ENCODE results near the gene KDM4C. TPM values are rescaled to one million over a fixed set of nuclear protein-coding genes. Genes with fewer than 3 reads are reported as not detected.

The KDM4C gene
- total and polyA plus RNA-seq, 12 donors, result 6.1 to 18.2 (median 14.6) TPM

GRCh38 chr9:7209016-7209715 lies 451.4 kb downstream of the KDM4C start:
- no peaks in the 10 kb centered on the region for H3K4me1 ChIP-seq
- no peak overlapping the region for H3K4me3 ChIP-seq
- ATAC-seq, result no peak

DNA sequence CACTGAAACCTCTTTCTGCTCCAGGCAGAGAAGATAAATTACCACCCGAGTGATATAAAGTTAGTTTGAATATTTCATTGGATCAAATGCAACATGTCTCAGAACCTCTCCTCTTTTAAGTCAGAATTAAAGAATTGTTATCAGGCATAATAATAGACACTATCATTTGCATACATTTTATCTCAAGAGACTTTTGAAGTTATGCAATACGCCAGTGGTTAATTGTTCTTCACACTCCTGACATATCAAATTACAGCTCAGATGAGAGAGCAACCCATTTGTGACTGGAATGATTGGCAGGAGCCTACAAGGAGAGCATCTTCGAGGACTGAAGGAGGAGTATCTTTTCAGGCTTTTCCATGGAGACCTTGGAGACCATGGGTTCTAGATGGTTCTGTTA lies 452.2 kb downstream of the KDM4C start:
- Histone ChIP-seq H3K36me3 (no peaks in the 10 kb centered on the region), H3K9me3 (no peaks in the 10 kb centered on the region), H3K4me1 (no peaks in the 10 kb centered on the region), H3K27ac (no peak overlapping the region), H3K27me3 (peaks cover 0 to 6% (median 0%) of the 10 kb centered on the region in 7 donors), H3K4me3 (no peak overlapping the region)
- TF ChIP-seq, protein P1, sequence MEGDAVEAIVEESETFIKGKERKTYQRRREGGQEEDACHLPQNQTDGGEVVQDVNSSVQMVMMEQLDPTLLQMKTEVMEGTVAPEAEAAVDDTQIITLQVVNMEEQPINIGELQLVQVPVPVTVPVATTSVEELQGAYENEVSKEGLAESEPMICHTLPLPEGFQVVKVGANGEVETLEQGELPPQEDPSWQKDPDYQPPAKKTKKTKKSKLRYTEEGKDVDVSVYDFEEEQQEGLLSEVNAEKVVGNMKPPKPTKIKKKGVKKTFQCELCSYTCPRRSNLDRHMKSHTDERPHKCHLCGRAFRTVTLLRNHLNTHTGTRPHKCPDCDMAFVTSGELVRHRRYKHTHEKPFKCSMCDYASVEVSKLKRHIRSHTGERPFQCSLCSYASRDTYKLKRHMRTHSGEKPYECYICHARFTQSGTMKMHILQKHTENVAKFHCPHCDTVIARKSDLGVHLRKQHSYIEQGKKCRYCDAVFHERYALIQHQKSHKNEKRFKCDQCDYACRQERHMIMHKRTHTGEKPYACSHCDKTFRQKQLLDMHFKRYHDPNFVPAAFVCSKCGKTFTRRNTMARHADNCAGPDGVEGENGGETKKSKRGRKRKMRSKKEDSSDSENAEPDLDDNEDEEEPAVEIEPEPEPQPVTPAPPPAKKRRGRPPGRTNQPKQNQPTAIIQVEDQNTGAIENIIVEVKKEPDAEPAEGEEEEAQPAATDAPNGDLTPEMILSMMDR (IDR thresholded peaks at IDR 0.05), result no peak
- intact Hi-C loops (cut with DNase I), result loop anchor here in 1 of 10 donors (10.0 kb wide), 1 partner anchor 745 kb away; no protein-coding TSS in a partner anchor
- no peak for ATAC-seq
- no peak for DNase-seq
- 75 to 78% methylated on average over 3 of the region's 3 CpGs for WGBS, 2 donors

More at GRCh38 chr9:7209016-7209715, 451.4 kb downstream of the KDM4C start:
- H3K27ac ChIP-seq, result no peak overlapping the region
- no peaks in the 10 kb centered on the region for H3K36me3 ChIP-seq
- no peaks in the 10 kb centered on the region for H3K9me3 ChIP-seq
- peaks cover 0 to 6% (median 0%) of the 10 kb centered on the region in 7 donors for H3K27me3 ChIP-seq
- WGBS, 2 donors, result 81 to 83% methylated on average over 15 of the region's 15 CpGs
- TF ChIP-seq, protein P1 (IDR thresholded peaks at IDR 0.05), result no peak
- DNase-seq, result no peak
- intact Hi-C loops (cut with DNase I), result no loop called here

- no peak for ATAC-seq
- TF ChIP-seq, protein P1 (IDR thresholded peaks at IDR 0.05), result no peak
Observed at GRCh38 chr9:7210854-7211637, 453.3 kb downstream of the KDM4C start.

GRCh38 chr9:7211657-7212056 lies 453.9 kb downstream of the KDM4C start:
- no peak overlapping the region for H3K27ac ChIP-seq
- H3K9me3 ChIP-seq, result no peaks in the 10 kb centered on the region
- no peak overlapping the region for H3K4me3 ChIP-seq
- no peaks in the 10 kb centered on the region for H3K4me1 ChIP-seq
- TF ChIP-seq, protein P1 (IDR thresholded peaks at IDR 0.05), result no peak
- ATAC-seq, result no peak
- H3K27me3 ChIP-seq, result peaks cover 0 to 6% (median 0%) of the 10 kb centered on the region in 7 donors
- DNase-seq, result no peak
- intact Hi-C loops (cut with DNase I), result loop anchor here in 1 of 10 donors (10.0 kb wide), 1 partner anchor 743 kb away; no protein-coding TSS in a partner anchor
- no peaks in the 10 kb centered on the region for H3K36me3 ChIP-seq
- WGBS, 2 donors, result 94% methylated on average over 3 of the region's 3 CpGs

More at GRCh38 chr9:7210854-7211637, 453.3 kb downstream of the KDM4C start:
- Histone ChIP-seq H3K4me3 (no peak overlapping the region), H3K27me3 (peaks cover 0 to 6% (median 0%) of the 10 kb centered on the region in 7 donors), H3K4me1 (no peaks in the 10 kb centered on the region), H3K27ac (no peak overlapping the region), H3K9me3 (no peaks in the 10 kb centered on the region), H3K36me3 (no peaks in the 10 kb centered on the region)
- WGBS, 2 donors, result 80 to 81% methylated on average over 8 of the region's 8 CpGs
- DNase-seq, result no peak
- intact Hi-C loops (cut with DNase I), result loop anchor here in 1 of 10 donors (10.0 kb wide), 1 partner anchor 744 kb away; no protein-coding TSS in a partner anchor
